ENCODE results near the gene CLECL1.

GRCh38 chr12:9724023-9724422 lies 8.9 kb downstream of the CLECL1 start:
- no peak for TF ChIP-seq CTCF (IDR thresholded peaks at IDR 0.05)
- no peak for TF ChIP-seq POLR2A (IDR thresholded peaks at IDR 0.05)
